Caco-2 (cell line): ENCODE measurements around the gene TCEAL2. TPM values are rescaled to one million over a fixed set of nuclear protein-coding genes. Genes with fewer than 3 reads are reported as not detected.
"Not testable (repeated sequence)": the region's sequence is repeated elsewhere in the genome, so short reads cannot be mapped to it uniquely, and the experiment has no call there.

Source experiments
- BruUV-seq: library from RNA; stranded (reverse); fragments of 400-500 nt; replicated peaks from 2 replicates; lab custom pipeline; 2021; lab: Mats Ljungman, UMichigan
- CTCF ChIA-PET: fragments of 300-600 bp; sonication (Branson Sonifier 250); formaldehyde crosslinking; loops from one replicate; lab custom pipeline; 2022; ENCODE audit warnings: antibody characterized with exemption; lab: Charles Lee
- POLR2A ChIA-PET: fragments of 300-600 bp; sonication (Branson Sonifier 250); formaldehyde crosslinking; loops from one replicate; lab custom pipeline; 2022; ENCODE audit warnings: antibody characterized with exemption; lab: Charles Lee
- DNase-seq, 2 experiments: peaks; one replicate each; pipeline versions ENCODE4 v3.0.0 to v3.0.0-alpha.2; 2020 to 2022
- H3K27me3 ChIP-seq: replicated peaks from 2 replicates; pipeline ENCODE4 v1.6.0; 2011; ENCODE audit warnings: low read length; ENCODE audit not compliant: control insufficient read depth, insufficient read depth
- H3K36me3 ChIP-seq: 2 replicates; pipeline ENCODE4 v1.5.1; 2011; ENCODE audit warnings: low read length; ENCODE audit not compliant: control insufficient read depth, insufficient read depth
- H3K4me1 ChIP-seq: fragments of 250-450 bp; sonication (Bioruptor Pico); 2 replicates; pipeline ENCODE4 v1.5.1; 2020; ENCODE audit warnings: mild to moderate bottlenecking
- H3K4me3 ChIP-seq: 2 replicates; pipeline ENCODE4 v1.5.1; 2011; ENCODE audit warnings: low read depth, mild to moderate bottlenecking, control low read depth, low read length
- H3K9me3 ChIP-seq: fragments of 250-450 bp; sonication (Bioruptor Pico); 2 replicates; pipeline ENCODE4 v1.5.1; 2020; ENCODE audit warnings: mild to moderate bottlenecking, moderate library complexity
- H3K27ac Mint-ChIP-seq: one replicate; pipeline ENCODE4 v1.8.0; 2022; ENCODE audit warnings: mixed read lengths; ENCODE audit not compliant: unreplicated experiment
- H3K27me3 Mint-ChIP-seq: one replicate; pipeline ENCODE4 v1.8.0; 2022; ENCODE audit warnings: mixed read lengths; ENCODE audit not compliant: insufficient read depth, unreplicated experiment
- H3K36me3 Mint-ChIP-seq: one replicate; pipeline ENCODE4 v1.8.0; 2022; ENCODE audit warnings: mild to moderate bottlenecking, mixed read lengths; ENCODE audit not compliant: insufficient read depth, unreplicated experiment
- H3K4me1 Mint-ChIP-seq: one replicate; pipeline ENCODE4 v1.8.0; 2022; ENCODE audit warnings: low read depth, mixed read lengths; ENCODE audit not compliant: unreplicated experiment
- H3K4me3 Mint-ChIP-seq: one replicate; pipeline ENCODE4 v1.8.0; 2022; ENCODE audit warnings: mild to moderate bottlenecking, moderate library complexity, mixed read lengths; ENCODE audit not compliant: unreplicated experiment
- H3K9me3 Mint-ChIP-seq: one replicate; pipeline ENCODE4 v1.8.0; 2022; ENCODE audit warnings: mixed read lengths; ENCODE audit not compliant: unreplicated experiment
- intact Hi-C: fragments of 100-400 bp; cut with micrococcal nuclease; formaldehyde crosslinking; loops from one replicate; pipeline ENCODE4 v1.10.0; 2022; ENCODE audit not compliant: unreplicated experiment
- total RNA-seq: library from RNA; stranded (reverse); gene quantifications from 2 replicates; pipeline ENCODE4 v1.2.3, GENCODE V29; 2022
- TF ChIP-seq, protein P1 (sequence below), 2 experiments: fragments of 200-600 bp in 1 of 2; IDR thresholded peaks; 1 replicate in 1 of 2; 2 replicates in 1 of 2; pipeline versions ENCODE4 v1.5.1 to v1.8.0; 2011 to 2022; ENCODE audit warnings: antibody characterized with exemption in 1 of 2, control low read depth in 1 of 2, inconsistent platforms in 1 of 2, low read depth in 1 of 2, low read length in 1 of 2, mild to moderate bottlenecking in 1 of 2, moderate library complexity in 1 of 2; ENCODE audit not compliant: insufficient read depth in 1 of 2, severe bottlenecking in 1 of 2, unreplicated experiment in 1 of 2

Gene TCEAL2
- total RNA-seq, 1 experiment from 2014 or later: not detected

DNA sequence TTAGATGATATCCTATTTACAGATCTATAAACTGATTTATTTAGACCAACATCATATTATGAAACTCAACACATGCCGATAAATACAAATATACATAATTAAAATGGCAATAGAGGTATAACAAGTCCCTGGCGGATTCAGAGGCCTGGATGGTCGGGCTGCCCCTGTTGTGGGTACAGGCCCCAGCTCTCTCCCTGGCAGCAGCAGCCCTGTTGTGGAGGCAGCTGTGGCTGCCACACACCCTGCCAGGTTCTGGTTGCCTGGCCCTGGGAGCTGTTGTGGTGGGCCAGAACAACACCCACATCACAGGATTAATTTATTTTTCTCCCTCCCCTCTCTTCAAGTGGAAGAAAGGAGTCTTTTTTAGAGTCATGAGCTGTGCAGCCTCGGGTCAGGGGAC lies 12.1 kb upstream of the TCEAL2 start:
- H3K4me1 Mint-ChIP-seq: no peaks in the 10 kb centered on the region
- H3K27me3 Mint-ChIP-seq: no peaks in the 10 kb centered on the region
- POLR2A ChIA-PET: no interaction called here
- Histone ChIP-seq H3K9me3 (no peaks in the 10 kb centered on the region), H3K4me1 (no peaks in the 10 kb centered on the region), H3K4me3 (no peak overlapping the region), H3K36me3 (no peaks in the 10 kb centered on the region), H3K27me3 (no peaks in the 10 kb centered on the region)
- TF ChIP-seq, protein P1, sequence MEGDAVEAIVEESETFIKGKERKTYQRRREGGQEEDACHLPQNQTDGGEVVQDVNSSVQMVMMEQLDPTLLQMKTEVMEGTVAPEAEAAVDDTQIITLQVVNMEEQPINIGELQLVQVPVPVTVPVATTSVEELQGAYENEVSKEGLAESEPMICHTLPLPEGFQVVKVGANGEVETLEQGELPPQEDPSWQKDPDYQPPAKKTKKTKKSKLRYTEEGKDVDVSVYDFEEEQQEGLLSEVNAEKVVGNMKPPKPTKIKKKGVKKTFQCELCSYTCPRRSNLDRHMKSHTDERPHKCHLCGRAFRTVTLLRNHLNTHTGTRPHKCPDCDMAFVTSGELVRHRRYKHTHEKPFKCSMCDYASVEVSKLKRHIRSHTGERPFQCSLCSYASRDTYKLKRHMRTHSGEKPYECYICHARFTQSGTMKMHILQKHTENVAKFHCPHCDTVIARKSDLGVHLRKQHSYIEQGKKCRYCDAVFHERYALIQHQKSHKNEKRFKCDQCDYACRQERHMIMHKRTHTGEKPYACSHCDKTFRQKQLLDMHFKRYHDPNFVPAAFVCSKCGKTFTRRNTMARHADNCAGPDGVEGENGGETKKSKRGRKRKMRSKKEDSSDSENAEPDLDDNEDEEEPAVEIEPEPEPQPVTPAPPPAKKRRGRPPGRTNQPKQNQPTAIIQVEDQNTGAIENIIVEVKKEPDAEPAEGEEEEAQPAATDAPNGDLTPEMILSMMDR (IDR thresholded peaks at IDR 0.05; ENCODE audit: insufficient read depth in 1 of 2, low read depth in 1 of 2, low read length in 1 of 2, severe bottlenecking in 1 of 2, unreplicated experiment in 1 of 2): no peak
- BruUV-seq: no TSS peak
- H3K36me3 Mint-ChIP-seq: no peaks in the 10 kb centered on the region
- no peaks in the 10 kb centered on the region for H3K9me3 Mint-ChIP-seq
- intact Hi-C loops: no loop called here
- DNase-seq: no peak
- H3K4me3 Mint-ChIP-seq: no peak overlapping the region
- CTCF ChIA-PET: no interaction called here
- H3K27ac Mint-ChIP-seq: no peak overlapping the region

DNA sequence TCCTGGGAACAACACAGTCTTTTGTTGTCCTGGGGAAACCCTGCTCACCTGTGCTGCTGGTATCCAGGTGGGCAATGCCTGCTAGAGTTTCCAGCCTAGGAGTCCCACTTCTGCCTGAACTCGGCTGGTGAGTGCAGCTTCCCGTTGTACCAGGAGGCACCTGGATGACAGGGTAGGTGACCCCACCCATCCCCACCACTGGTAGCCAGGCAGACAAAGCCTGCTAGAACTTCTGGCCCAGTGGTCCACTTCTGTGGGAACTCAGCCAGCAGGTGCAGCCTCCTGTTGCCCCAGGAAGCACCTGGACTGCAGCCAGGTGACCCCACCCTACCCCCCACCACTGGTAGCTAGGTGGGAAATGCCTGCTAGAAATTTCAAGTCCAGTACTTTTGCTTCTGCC lies 9.7 kb upstream of the TCEAL2 start:
- H3K27ac Mint-ChIP-seq: no peak overlapping the region
- H3K36me3 Mint-ChIP-seq: no peaks in the 10 kb centered on the region
- CTCF ChIA-PET: no interaction called here
- POLR2A ChIA-PET: no interaction called here
- H3K9me3 Mint-ChIP-seq: no peaks in the 10 kb centered on the region
- BruUV-seq: no TSS peak
- Histone ChIP-seq H3K4me1 (no peaks in the 10 kb centered on the region), H3K36me3 (no peaks in the 10 kb centered on the region), H3K27me3 (no peaks in the 10 kb centered on the region), H3K9me3 (no peaks in the 10 kb centered on the region), H3K4me3 (no peak overlapping the region)
- TF ChIP-seq, protein P1 (IDR thresholded peaks at IDR 0.05; ENCODE audit: insufficient read depth in 1 of 2, low read depth in 1 of 2, low read length in 1 of 2, severe bottlenecking in 1 of 2, unreplicated experiment in 1 of 2): no peak
- no peak overlapping the region for H3K4me3 Mint-ChIP-seq
- no peak for DNase-seq
- no peaks in the 10 kb centered on the region for H3K27me3 Mint-ChIP-seq
- H3K4me1 Mint-ChIP-seq: no peaks in the 10 kb centered on the region
- intact Hi-C loops: no loop called here

GRCh38 chrX:102125014-102125413 lies 465 bp upstream of the TCEAL2 start:
- not testable (repeated sequence) for DNase-seq, H3K27ac Mint-ChIP-seq

DNA sequence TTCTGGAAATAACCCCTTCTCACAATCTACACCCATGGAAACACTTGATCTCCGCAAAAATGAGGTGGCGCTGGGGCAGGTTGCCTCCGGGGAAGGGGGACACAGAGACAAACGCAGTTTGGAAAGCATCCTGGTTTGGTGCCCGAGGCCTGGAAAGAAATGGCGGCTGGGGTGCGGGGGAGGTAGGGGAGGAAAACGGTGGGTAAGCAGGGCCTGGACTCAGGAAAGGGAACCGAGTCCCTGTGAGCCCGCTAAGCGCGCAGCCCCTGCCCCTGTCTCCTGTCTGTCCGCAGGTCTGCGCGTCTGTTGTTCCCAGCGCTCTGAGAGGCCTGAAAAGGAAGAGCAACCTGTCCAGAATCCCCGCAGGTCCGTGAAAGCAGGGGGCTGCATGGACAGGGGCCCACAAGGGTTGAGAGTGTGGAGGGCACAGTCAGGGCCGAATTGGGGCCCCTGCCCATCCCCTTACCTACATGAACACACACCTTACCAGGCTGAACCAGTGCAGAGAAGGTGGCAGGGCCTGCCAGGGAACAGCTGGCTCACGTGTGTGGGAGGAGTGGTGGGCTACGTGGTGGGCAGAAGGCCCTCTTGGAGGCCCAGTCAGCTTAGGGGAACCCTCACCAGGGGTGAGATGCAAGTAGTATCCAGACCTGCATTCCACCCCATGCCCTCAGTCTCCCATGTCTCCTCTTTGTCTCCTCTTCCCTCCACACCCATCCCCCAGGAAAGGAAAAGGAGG lies 770 bp downstream of the TCEAL2 start:
- intact Hi-C loops, H3K36me3 Mint-ChIP-seq, POLR2A ChIA-PET, H3K4me3 Mint-ChIP-seq, H3K36me3 ChIP-seq, H3K4me3 ChIP-seq, H3K9me3 Mint-ChIP-seq, H3K4me1 Mint-ChIP-seq, H3K27me3 ChIP-seq, CTCF ChIA-PET, H3K27me3 Mint-ChIP-seq, H3K4me1 ChIP-seq, H3K9me3 ChIP-seq, H3K27ac Mint-ChIP-seq, DNase-seq, BruUV-seq: not testable (repeated sequence)

More at GRCh38 chrX:102125014-102125413, 465 bp upstream of the TCEAL2 start:
- H3K4me3 ChIP-seq, H3K4me3 Mint-ChIP-seq, H3K9me3 Mint-ChIP-seq, BruUV-seq, H3K27me3 ChIP-seq, POLR2A ChIA-PET, H3K4me1 ChIP-seq, intact Hi-C loops, H3K9me3 ChIP-seq, H3K36me3 ChIP-seq, H3K36me3 Mint-ChIP-seq, H3K4me1 Mint-ChIP-seq, H3K27me3 Mint-ChIP-seq, CTCF ChIA-PET: not testable (repeated sequence)
